Measurements from ENCODE around the gene NLRP12. TPM values are rescaled to one million over a fixed set of nuclear protein-coding genes. Genes with fewer than 3 reads are reported as not detected.
"Not testable (repeated sequence)": the region's sequence is repeated elsewhere in the genome, so short reads cannot be mapped to it uniquely, and the experiment has no call there.

The NLRP12 gene, protein sequence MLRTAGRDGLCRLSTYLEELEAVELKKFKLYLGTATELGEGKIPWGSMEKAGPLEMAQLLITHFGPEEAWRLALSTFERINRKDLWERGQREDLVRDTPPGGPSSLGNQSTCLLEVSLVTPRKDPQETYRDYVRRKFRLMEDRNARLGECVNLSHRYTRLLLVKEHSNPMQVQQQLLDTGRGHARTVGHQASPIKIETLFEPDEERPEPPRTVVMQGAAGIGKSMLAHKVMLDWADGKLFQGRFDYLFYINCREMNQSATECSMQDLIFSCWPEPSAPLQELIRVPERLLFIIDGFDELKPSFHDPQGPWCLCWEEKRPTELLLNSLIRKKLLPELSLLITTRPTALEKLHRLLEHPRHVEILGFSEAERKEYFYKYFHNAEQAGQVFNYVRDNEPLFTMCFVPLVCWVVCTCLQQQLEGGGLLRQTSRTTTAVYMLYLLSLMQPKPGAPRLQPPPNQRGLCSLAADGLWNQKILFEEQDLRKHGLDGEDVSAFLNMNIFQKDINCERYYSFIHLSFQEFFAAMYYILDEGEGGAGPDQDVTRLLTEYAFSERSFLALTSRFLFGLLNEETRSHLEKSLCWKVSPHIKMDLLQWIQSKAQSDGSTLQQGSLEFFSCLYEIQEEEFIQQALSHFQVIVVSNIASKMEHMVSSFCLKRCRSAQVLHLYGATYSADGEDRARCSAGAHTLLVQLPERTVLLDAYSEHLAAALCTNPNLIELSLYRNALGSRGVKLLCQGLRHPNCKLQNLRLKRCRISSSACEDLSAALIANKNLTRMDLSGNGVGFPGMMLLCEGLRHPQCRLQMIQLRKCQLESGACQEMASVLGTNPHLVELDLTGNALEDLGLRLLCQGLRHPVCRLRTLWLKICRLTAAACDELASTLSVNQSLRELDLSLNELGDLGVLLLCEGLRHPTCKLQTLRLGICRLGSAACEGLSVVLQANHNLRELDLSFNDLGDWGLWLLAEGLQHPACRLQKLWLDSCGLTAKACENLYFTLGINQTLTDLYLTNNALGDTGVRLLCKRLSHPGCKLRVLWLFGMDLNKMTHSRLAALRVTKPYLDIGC
- total RNA-seq = not detected in 2 replicates

GRCh38 chr19:53824134-53824611, at the start of gene NLRP12:
Gene NLRP12, minus strand, starts transcription at chr19:53824314. Its CDS starts 140 bp downstream, at chr19:53824174.
- Mint-ChIP-seq H3K36me3 (ENCODE audit: low read depth) (no peaks in the 10 kb centered on the region), H3K9me3 (no peaks in the 10 kb centered on the region), H3K4me1 (ENCODE audit: low read depth) (peaks cover 8% of the 10 kb centered on the region), H3K27ac (no peak within 1 kb of the TSS), H3K4me3 (no peak within 1 kb of the TSS), H3K27me3 (ENCODE audit: insufficient read depth) (peaks cover 12% of the 10 kb centered on the region)
- intact Hi-C loops (cut with micrococcal nuclease) = no loop called here
- DNase-seq (ENCODE audit: low spot score) = no peak

- intact Hi-C loops (cut with micrococcal nuclease) = no loop called here
- Mint-ChIP-seq H3K9me3 (no peaks in the 10 kb centered on the region), H3K27me3 (ENCODE audit: insufficient read depth) (no peaks in the 10 kb centered on the region), H3K27ac (peak overlapping the region; percentile 36), H3K4me3 (peak overlapping the region; percentile 54), H3K4me1 (ENCODE audit: low read depth) (peaks cover 71% of the 10 kb centered on the region), H3K36me3 (ENCODE audit: low read depth) (peaks cover 39% of the 10 kb centered on the region)
- no peak for DNase-seq (ENCODE audit: low spot score)
Observed at GRCh38 chr19:53872762-53873161, 48.6 kb upstream of the NLRP12 start.

GRCh38 chr19:53871454-53871853, 47.3 kb upstream of the NLRP12 start:
- no peaks in the 10 kb centered on the region for H3K27me3 Mint-ChIP-seq (ENCODE audit: insufficient read depth)
- H3K4me3 Mint-ChIP-seq = peak overlapping the region; percentile 82
- peaks cover 71% of the 10 kb centered on the region for H3K4me1 Mint-ChIP-seq (ENCODE audit: low read depth)
- H3K36me3 Mint-ChIP-seq (ENCODE audit: low read depth) = peaks cover 33% of the 10 kb centered on the region
- intact Hi-C loops (cut with micrococcal nuclease) = no loop called here
- no peak for DNase-seq (ENCODE audit: low spot score)
- H3K27ac Mint-ChIP-seq = peak overlapping the region; percentile 76
- no peaks in the 10 kb centered on the region for H3K9me3 Mint-ChIP-seq

GRCh38 chr19:53870485-53870844, 46.4 kb upstream of the NLRP12 start:
- peaks cover 65% of the 10 kb centered on the region for H3K4me1 Mint-ChIP-seq (ENCODE audit: low read depth)
- no peaks in the 10 kb centered on the region for H3K27me3 Mint-ChIP-seq (ENCODE audit: insufficient read depth)
- peak overlapping the region; percentile 82 for H3K4me3 Mint-ChIP-seq
- peaks cover 29% of the 10 kb centered on the region for H3K36me3 Mint-ChIP-seq (ENCODE audit: low read depth)
- no peak for DNase-seq (ENCODE audit: low spot score)
- intact Hi-C loops (cut with micrococcal nuclease) = no loop called here
- no peaks in the 10 kb centered on the region for H3K9me3 Mint-ChIP-seq
- H3K27ac Mint-ChIP-seq = peak overlapping the region; percentile 86

GRCh38 chr19:53869805-53870484, 45.8 kb upstream of the NLRP12 start:
- peak overlapping the region; percentile 89 for H3K27ac Mint-ChIP-seq
- peak overlapping the region; percentile 87 for H3K4me3 Mint-ChIP-seq
- H3K9me3 Mint-ChIP-seq; H3K27me3 Mint-ChIP-seq (ENCODE audit: insufficient read depth); DNase-seq (ENCODE audit: low spot score): not testable (repeated sequence)
- H3K36me3 Mint-ChIP-seq (ENCODE audit: low read depth) = peaks cover 29% of the 10 kb centered on the region
- intact Hi-C loops (cut with micrococcal nuclease) = loop anchor here (1.0 to 10.0 kb wide), 10 partner anchors 9 to 1727 kb away; partner anchors contain the start of genes FIZ1, LENG8, NDUFA3 and OSCAR
- H3K4me1 Mint-ChIP-seq (ENCODE audit: low read depth) = peaks cover 60% of the 10 kb centered on the region

DNA sequence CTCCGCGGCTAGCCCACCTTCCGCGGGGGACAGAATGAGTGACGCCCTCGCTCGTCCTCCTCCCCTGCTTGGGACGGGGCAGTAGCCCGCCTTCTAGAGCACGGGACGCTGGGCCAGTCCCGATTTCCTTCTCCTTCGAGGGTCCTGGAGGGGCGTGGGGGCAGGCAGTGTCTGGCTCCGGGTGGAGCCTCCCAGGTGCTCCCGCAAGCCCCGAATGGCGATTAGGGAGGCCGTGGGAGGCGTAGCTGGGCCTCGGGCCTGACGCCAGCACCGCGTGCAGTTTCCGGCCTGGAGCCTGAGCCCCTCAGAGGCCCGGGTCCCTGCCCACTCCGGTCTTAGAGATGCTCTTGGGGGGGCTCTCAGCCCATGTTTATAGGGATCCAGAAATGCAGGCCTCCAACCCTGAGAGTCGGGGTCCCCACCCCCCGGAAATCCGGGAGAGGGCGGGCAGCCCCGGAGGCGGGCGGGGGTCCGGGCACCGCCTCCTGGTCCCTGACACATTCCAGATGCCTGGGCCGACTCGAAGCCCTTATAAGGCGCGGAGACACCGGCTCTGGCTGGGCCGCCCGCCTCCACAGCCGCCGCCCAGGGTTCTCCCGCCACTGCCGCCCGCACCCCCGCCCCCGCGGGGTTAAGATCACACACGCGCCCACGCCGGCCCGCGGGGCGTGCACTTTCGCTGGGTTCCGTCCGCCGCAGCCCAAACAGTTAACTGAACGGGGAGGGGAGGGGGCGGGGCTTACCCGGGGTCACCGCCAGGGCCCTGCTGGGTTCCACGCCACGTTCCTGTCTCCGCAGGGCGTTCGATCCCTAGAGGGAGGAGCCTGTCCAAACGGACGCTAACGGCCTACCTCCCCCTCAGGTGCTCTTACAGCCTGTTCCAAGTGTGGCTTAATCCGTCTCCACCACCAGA, 45.0 kb upstream of the NLRP12 start:
- Mint-ChIP-seq H3K4me3 (peak overlapping the region; percentile 94), H3K27ac (peak overlapping the region; percentile 89), H3K9me3 (no peaks in the 10 kb centered on the region), H3K27me3 (ENCODE audit: insufficient read depth) (no peaks in the 10 kb centered on the region), H3K36me3 (ENCODE audit: low read depth) (peaks cover 22% of the 10 kb centered on the region), H3K4me1 (ENCODE audit: low read depth) (peaks cover 52% of the 10 kb centered on the region)
- peak; percentile 90 for DNase-seq (ENCODE audit: low spot score)
- intact Hi-C loops (cut with micrococcal nuclease) = loop anchor here (1.0 to 10.0 kb wide), 10 partner anchors 10 to 1728 kb away; partner anchors contain the start of genes FIZ1, LENG8, NDUFA3 and OSCAR

DNA sequence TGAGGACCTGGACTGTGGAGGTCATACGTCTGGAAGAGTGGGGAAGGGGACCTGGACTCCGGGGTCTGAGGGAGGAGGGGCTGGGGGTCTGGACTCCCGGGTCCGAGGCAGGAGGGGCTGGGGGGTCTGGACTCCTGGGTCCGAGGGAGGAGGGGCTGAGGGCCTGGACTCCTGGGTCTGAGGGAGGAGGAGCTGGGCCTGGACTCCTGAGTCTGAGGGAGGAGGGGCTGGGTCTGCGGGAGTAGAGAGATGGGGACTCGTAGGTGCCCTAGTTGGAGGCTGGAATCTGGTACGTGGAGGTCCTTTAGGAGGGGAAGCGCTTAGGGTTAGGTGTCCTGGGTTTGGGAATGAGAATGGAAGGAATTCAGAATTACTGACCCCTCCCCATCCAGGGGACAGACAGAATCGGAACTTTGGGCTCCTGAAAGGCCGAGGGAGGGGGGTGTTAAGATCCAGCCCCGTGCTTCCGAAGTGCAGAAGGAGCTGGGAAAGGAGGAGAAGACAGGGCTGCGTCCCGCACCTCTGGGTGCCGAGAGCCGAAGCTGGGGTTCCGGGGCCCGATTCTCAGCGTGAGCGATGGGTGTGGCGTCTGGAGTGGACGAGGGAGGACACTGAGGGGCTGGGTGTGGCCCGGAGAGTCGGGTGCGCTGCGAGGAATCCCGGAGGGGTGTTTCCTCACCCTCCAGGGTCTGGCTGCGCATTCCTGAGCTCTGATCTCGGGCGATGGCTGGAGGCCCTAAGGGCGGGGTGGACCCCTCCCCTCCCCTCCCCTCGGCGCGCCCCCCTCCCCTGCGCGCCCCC, 44.2 kb upstream of the NLRP12 start:
- Mint-ChIP-seq H3K4me1 (ENCODE audit: low read depth) (peaks cover 43% of the 10 kb centered on the region), H3K9me3 (no peaks in the 10 kb centered on the region), H3K36me3 (ENCODE audit: low read depth) (peaks cover 13% of the 10 kb centered on the region), H3K4me3 (peak overlapping the region; percentile 94), H3K27ac (peak overlapping the region; percentile 89), H3K27me3 (ENCODE audit: insufficient read depth) (peaks cover under 1% of the 10 kb centered on the region)
- DNase-seq (ENCODE audit: low spot score) = peak; percentile 38
- intact Hi-C loops (cut with micrococcal nuclease) = loop anchor here (5.0 to 10.0 kb wide), 7 partner anchors 234 to 1729 kb away; partner anchors contain the start of genes FIZ1, LENG8, NDUFA3 and OSCAR

- intact Hi-C loops (cut with micrococcal nuclease) = loop anchor here (1.0 to 10.0 kb wide), 12 partner anchors 16 to 1730 kb away; partner anchors contain the start of genes CNOT3, FIZ1, LENG8 and NDUFA3
- peaks cover 3% of the 10 kb centered on the region for H3K27me3 Mint-ChIP-seq (ENCODE audit: insufficient read depth)
- no peaks in the 10 kb centered on the region for H3K9me3 Mint-ChIP-seq
- H3K36me3 Mint-ChIP-seq (ENCODE audit: low read depth) = peaks cover 13% of the 10 kb centered on the region
- H3K4me1 Mint-ChIP-seq (ENCODE audit: low read depth) = peaks cover 37% of the 10 kb centered on the region
- H3K27ac Mint-ChIP-seq = peak within 1 kb of the TSS; percentile 96
- peak within 1 kb of the TSS; percentile 94 for H3K4me3 Mint-ChIP-seq
- peak; percentile 100 for DNase-seq (ENCODE audit: low spot score)
Observed at GRCh38 chr19:53867225-53868090, 43.3 kb upstream of the NLRP12 start, which contains the start of gene MYADM. Gene MYADM, plus strand, starts transcription at chr19:53867883. Its CDS starts 5,647 bp downstream, at chr19:53873530.

GRCh38 chr19:53866865-53867224, 42.7 kb upstream of the NLRP12 start:
- peaks cover 13% of the 10 kb centered on the region for H3K36me3 Mint-ChIP-seq (ENCODE audit: low read depth)
- intact Hi-C loops (cut with micrococcal nuclease) = loop anchor here (1.0 to 10.0 kb wide), 12 partner anchors 16 to 1730 kb away; partner anchors contain the start of genes CNOT3, FIZ1, LENG8 and NDUFA3
- peak overlapping the region; percentile 94 for H3K4me3 Mint-ChIP-seq
- no peaks in the 10 kb centered on the region for H3K9me3 Mint-ChIP-seq
- H3K4me1 Mint-ChIP-seq (ENCODE audit: low read depth) = peaks cover 37% of the 10 kb centered on the region
- no peak for DNase-seq (ENCODE audit: low spot score)
- H3K27ac Mint-ChIP-seq = peak overlapping the region; percentile 96
- H3K27me3 Mint-ChIP-seq (ENCODE audit: insufficient read depth) = peaks cover 3% of the 10 kb centered on the region
